HG03521 (cell line): Measurements from ENCODE around the gene CTNNA2.

Source experiments
- ATAC-seq: cut with Tn5 transposase; IDR thresholded peaks from one replicate; pipeline ENCODE4 v1.9.1; 2021; ENCODE audit warnings: mild to moderate bottlenecking, moderate library complexity; ENCODE audit not compliant: unreplicated experiment

CTNNA2 gene

DNA sequence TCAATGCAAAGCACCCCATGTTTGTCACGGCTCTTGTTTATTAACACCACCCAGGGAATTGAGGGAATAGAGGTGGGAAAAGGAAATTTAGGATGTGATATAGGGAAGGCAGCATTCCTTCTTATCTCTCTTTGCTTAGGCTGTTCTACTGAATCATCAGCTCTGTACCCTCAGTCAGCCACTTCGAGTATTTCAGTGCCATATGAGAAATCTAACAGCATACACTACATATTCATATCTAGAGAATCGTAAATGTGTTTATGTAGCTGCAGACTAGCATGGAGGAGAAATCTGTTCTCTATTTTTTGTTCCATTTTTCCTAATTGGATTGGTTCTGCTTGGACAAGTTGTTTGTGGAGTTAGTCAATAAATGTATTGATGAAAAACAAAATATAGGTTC, 187.8 kb downstream of the CTNNA2 start:
- no peak for ATAC-seq

DNA sequence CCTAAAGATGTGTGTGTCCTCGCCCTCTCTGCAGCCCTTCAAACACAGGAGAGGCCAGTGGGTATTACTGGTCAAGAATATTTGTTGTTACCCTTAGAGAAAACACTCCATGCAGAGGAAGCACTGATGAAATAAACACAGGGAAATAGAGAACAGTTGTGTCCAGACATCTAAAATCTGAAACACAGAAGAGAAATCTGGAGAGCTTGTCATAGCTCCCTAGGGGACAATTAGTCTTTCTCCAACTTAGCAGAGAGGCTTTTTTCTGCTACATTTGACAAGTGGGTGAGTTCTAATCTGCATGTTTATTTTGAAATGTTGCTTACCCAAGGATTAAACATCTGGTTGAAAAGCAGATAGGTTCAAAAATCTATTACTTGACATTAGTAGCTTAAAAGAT, 190.1 kb downstream of the CTNNA2 start:
- no peak for ATAC-seq

DNA sequence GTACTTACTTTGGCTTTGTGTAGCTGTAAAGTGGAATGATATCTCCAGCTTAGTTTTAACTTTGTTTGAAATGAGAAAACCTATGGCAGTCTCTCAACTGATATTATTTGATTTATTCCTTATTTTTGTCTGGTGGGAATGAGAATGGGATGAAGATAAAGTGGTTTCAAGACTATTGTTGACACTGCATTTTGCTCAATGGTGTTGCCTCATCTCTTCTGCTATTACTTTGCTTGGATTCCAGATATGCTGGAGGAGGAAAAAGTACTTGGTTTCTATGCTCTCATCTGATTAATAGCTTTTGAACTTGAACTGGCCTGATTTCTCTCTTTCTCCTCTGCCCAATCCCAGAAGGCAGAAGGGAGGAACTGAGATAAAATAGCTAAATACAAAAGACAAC, 198.2 kb downstream of the CTNNA2 start:
- ATAC-seq = no peak

DNA sequence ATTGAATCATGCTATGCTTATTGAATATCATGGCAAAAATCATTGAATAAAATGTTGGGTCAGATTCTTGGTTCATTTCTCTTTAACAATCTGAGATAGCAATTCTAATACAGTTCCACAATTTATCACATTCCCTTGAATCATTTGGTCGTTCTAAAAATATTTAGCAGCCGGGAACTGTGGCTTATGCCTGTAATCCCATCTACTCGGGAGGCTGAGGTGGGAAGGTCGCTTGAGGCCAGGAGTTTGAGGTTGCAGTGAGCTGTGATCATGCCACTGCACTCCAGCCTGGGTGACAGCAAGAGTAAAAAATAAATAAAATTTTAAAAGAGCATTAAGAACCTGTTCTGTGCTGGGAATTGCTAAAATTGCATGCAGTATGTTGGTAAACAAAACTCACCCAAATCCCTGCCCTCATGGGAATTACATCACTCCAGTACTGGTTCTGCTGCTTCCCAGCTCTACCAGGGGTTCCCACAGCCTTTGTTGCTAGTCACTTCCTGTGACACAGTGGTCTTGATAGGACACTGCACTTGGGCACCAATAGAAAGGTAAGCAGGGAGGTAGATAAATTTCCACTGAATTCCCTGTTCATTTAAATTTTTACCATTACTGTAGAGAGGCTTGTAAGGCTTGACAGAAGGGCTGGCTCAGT, 200.4 kb downstream of the CTNNA2 start:
- ATAC-seq = no peak

DNA sequence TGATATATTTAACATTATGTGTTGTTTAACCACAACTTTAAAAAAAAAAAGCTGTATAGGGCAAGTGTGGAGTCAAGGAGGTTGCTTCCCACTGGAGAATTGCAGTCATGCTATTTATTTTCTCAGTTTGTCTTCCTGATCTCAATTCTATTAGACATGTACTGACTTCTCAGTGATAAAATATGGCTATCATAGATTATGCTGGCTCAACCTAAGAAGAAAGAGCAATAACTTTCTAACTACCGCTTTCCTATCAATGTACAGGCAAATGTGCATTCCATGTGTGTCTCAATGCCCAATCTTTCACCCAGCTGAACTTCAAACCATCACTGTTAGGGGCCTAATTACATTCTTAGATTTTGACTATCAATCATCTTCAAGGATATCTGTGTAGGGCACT, 201.4 kb downstream of the CTNNA2 start:
- no peak for ATAC-seq

DNA sequence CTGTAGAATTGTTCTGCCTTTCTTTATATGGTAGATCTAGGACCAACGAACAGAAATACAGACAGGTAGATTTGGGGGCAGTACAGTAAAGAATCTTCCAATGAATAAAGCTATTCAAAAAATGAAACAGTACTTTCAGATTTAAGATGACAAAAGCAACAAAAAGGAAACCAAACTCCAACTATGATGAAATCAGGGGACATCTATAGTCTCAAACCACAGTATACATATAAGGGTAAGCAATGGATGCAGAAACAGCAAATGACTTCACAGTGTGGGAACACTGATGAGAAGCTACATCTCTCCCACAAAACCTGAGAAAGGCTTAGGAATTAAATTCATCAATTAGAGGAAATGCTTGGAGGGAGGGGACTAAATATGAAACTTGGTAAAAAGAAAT, 202.5 kb downstream of the CTNNA2 start:
- ATAC-seq = no peak

DNA sequence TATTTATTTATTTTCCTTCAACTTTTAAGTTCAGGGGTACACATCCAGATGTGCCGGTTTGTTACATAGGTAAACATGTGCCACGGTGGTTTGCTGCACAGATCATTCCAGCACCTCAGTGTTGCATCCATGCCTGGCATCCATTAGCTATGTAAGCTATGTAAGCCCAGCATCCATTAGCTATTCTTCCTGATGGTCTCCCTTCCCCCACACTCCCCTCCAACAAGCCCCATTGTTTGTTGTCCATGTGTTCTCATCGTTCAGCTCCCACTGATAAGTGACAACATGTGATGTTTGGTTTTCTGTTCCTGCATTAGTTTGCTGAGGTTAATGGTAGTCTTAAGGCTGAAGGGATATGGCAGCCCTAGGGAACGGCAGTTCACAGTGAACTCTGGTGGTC, 203.4 kb downstream of the CTNNA2 start:
- no peak for ATAC-seq

DNA sequence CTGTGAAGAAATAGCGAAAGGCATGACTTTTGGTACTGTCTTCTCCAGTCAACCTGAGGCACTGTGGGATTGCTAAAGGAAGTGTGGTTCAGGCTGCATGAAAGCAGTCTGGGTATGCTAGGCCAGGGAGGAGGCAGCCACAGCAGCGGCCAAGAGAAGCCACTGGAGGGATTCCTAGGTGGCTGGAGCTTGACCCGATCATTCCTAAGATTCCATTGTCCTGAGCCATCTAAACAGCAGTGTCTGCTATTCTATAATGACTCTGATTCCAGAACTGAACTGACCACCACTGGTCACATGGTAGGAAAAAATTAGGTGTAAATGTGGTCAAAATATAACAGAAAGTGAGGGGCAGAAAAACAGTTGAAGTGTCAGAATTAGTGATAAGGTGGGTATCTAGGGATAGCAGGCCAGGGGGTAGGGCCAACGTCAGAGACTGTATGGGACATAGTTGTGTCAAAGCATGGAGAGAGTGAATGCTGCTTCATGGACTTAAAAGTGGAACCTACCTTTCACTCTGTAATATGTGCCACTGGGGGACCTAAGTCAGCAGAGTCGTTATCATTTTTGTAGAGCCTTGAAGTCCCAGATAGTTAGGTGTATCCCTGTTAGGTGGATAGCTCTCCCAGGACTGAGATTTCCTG, 204.6 kb downstream of the CTNNA2 start:
- ATAC-seq = no peak

DNA sequence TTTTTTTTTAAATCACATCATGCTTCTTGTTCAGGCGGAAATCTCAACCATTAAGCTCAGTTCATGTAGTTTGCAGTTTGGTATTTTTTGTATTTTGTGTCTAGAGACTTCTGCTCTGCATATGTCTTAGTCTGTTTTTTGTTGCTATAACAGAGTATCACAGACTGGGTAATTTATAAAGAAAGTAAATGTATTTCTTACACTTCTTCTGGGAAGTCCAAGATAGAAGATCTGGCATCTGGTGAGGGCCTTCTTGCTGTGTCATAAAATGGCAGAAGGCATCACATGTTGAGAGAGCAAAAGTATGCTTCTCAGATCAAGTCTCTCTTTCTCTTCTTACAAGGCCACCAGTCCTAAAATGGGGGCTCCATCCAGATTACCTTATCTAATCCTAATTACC, 208.2 kb downstream of the CTNNA2 start:
- ATAC-seq = no peak

DNA sequence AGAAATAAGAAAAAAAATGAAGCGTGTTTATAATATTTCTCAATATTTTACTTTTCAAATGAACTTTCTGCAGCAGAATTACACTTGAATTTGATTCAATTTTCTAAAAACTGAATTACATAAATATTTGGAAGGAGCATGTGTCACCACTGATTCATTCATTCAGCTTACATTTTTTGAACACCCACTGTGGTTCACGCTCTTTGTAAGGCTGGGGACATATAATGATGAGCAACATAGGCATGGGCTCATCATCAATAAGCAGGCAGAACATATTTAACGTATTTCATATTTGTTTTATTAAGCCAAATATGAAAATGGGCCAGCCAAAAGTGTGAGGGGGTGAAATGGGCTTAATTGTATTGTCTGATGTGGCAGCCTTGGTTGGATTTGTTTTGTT, 209.1 kb downstream of the CTNNA2 start:
- no peak for ATAC-seq

DNA sequence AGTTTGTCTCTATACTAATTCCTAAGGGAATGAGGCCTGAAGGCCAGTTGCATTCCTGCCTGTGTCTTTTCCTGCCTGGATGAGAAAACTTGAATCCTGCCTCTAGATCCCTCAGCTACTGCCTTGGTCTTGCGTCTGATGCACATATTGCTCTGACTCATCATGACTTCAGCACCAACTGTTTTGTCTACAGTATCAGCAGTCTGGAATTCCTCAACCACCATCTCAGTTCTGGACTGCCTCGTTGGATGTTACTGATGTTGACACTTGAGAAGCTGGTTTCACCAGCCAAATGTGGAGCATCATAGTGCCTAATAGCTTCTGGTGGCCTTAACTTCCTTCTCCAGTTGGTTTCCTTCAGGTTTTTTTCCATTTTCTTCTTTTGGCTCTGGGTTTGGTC, 211.0 kb downstream of the CTNNA2 start:
- no peak for ATAC-seq

DNA sequence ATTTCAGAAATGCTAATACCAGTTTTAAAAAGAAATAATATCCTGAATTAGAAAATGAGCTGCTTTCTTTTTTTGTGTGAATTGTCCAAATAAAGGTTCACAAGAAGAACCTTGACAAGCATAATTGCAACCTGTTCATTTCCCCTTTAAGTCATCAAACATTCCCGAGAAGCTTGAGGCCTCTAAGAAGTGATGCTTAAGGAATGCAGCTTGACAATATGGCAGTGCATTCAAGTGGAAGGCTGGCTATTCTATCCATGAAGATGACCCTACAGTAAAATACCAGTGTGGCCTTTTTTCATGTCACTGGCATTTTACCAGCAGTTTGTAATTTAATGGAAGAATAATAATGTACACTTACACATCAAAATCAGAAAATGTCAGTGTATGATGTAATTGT, 216.7 kb downstream of the CTNNA2 start:
- no peak for ATAC-seq

DNA sequence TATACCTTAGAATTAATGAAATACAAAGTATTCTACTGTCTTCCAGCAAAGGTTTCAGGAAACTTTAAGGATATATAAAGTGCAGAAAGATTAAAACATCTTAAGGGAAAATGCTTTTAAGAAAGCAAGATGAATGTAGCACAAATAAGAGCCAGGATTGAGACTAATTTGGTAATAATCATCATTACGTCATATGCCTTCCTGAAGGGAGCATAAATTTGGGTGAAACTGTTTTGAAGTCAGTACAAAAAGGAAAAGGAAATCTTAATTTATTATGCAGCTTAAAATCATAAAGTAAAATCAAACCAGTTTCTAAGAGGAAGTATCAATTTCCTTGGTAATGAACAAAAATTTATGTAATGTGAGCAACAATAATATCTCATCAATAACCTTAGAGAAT, 221.7 kb downstream of the CTNNA2 start:
- no peak for ATAC-seq

DNA sequence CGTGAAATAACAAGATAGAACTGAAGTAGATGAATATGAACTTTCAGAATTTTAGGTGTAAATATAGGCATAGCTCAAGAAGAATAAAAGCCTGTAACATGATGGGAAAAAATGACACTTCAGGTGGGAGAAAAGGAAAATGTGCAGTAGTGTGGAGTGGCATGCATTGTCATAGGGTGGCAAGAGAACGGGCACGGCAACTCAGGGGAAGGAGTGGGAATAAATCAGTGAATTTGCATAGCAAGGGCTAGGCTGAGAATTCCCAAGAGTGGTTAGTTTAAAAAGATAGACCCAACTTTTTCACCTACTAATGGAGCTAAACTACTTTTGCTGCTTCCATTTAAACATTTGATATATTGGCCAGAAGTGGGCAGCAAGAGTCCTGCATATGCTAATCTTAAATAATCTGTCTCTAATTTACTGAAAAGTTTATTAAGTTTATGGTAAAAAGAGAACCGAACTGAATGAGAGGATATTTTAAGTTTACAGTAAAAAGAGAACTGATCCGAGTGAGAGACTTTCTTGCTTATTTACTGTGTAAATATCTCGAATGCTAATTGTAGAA, 228.1 kb downstream of the CTNNA2 start:
- no peak for ATAC-seq

DNA sequence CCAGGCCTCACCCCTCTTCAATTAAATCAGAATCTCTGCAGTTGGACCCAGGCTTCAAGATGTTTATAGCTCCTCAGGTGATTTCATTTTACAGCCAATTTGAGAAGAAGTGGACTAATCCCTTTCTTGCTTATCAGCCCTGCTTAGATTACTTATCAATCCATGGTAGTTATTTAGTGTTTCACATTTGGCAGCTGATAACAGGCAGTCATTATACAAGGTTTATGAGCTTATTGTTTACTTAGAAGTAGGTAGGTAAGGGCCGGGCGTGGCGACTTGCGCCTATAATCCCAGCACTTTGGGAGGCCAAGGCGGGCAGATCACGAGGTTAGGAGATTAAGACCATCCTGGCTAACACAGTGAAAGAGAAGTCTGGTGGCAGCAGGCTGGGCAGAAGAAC, 237.5 kb downstream of the CTNNA2 start:
- ATAC-seq = no peak

DNA sequence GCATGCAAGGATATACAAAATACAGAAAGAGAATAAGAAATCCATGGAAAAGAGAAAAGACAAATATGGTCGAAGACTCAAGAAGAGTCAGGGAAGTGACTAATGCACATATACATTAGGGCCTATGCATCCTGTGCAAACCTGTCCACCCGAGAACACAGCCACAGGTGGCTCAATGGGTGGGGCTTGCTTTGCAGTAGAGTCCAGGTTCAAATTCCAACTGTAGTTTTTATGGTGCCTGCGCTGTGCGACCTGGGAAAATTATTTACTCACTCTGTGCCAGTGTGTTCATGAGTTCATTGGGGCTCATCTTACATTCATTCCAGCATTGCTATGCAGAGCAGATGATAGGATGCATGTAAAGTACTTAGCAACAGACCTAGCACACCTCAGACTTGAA, 244.7 kb downstream of the CTNNA2 start:
- no peak for ATAC-seq

DNA sequence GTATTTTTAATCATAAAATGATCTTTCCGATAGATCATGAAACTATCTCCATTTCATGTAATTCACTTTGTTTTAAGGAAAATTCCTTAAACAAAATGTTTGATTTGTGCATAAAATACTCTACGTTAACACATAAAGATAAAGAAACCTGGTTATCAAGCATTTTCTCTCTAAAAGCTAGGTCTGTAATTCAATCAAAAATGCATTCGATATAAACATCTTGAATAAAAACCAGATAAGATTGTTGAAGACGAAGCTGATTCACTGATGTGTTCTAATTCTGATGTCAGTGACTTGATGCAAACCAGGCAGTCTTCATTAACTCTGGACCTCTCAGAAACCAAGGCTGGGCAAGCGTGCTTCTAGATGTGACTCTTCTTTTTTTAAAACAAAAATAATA, 245.2 kb downstream of the CTNNA2 start:
- ATAC-seq = no peak

DNA sequence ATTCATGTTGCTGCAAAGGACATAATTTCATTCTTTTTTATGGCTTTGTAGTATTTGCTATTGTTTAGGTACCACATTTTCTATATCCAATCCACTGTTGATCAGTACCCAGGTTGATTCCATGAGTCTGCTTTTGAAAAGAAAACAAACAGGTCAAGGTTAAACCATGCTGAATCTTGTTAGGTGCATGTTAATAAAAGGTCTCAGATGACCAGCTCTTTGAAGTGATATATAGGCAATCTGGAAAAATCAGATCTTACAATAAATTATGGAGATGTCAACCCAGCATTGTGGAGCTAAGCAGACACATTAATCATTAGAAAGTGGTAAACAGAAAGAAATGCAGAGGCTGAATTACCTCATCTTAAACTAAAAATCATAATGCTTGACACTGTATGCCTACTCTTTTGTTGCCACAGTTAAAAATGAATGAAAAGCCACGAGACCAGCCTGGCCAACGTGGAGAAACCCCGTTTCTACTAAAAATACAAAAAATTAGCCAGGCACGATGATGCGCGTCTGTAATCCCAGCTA, 246.0 kb downstream of the CTNNA2 start:
- no peak for ATAC-seq

DNA sequence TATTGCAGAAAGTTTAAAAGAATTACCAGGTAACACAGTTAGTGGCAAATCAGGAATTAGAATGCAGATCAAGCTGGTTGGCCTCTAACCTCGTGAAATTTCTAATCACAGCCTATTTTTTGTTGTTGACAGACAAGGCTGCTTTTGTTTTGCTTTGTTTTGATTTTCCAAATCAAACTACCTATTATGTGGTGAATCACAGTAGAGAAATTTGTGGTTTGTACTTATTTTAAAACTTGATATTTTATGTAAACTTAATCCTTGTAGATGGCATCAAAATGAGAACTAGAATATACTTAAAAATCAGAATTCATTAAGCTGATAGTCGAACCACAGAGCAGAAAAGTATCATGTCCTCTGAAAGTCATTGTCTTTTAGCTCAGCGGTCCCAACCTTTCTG, 258.1 kb downstream of the CTNNA2 start:
- ATAC-seq = no peak

DNA sequence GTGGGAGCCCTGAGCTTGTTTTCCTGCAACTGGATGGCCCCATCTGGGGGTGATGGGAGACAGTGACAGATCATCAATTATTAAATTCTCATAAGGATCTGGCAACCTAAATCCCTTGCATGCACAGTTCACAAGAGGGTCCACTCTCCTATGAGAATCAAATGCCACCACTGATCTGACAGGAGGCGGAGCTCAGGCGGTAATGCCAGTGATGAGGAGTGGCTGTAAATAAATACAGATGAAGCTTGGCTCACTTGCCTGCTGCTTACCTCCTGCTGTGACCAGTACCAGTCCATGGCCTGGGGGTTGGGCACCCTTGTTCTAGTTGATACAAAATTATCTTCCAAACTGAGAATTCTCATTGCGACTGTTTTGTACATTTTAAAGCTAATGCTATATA, 258.6 kb downstream of the CTNNA2 start:
- ATAC-seq = no peak

DNA sequence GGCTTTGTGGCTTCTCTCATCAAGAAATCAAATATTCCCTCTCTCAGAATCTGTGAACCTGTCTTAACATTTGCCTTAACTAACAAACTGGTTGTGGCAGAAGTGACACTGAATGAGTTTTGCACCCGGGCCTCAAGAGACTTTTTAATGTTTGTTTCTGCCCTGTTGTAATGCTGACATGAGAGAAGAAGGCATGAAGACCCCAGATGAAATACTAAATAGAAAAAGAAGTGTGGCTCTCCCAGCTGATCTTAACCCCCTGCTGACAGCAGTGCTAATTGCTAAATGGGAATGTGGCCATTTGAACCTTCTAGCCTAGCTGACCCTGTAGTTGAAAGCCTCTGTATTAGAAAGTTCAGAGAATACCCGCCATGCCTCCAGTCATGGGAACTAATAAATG, 261.2 kb downstream of the CTNNA2 start:
- ATAC-seq = no peak

DNA sequence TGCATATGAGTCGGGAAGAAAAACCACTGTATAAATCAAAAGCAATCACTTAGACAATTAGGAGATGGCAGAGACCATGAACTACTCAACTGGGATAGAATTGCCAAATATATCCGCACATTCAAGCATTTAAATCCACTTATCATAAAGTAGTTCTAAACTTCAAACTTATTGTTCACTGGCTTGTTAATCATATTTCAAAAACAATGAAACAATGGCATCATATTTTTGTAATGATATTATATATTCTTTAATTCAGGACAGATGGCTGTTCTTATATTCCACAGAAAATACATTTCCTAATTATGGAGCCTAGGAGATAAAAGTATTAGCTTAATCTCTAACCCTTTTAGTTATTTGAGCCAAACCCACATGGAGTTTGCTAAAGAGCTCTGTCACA, 263.6 kb downstream of the CTNNA2 start:
- no peak for ATAC-seq

DNA sequence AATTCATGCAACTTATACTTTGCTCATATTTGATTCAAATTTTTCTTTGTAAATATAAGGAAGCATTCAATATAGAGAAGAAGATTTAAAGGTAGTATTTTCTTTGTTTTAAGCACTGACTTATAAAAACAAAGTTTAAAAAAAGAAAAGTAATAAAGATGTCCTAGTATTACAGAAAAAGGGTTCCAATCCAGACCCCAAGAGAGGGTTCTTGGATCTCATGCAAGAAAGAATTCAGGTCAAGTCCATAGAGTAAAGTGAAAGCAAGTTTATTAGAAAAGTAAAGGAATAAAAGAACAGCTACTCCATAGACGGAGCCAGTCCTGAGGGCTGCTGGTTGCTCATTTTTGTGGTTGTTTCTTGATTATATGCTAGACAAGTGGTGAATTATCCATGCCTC, 267.9 kb downstream of the CTNNA2 start:
- ATAC-seq = no peak
